Prostate gland (tissue), 2 donors: ENCODE measurements around the gene ATP1B1. TPM values are rescaled to one million over a fixed set of nuclear protein-coding genes. Genes with fewer than 3 reads are reported as not detected.

ENCODE experiments used
- DNase-seq: peaks from one replicate; pipeline ENCODE4 v3.0.0-alpha.2; 2019; ENCODE audit warnings: low spot score
- H3K27ac ChIP-seq, 2 donors: fragments of 200-600 bp; sonication (generic); 2 replicates each; pipeline ENCODE4 v1.5.1; 2017 to 2019
- H3K27me3 ChIP-seq: fragments of 200-600 bp; sonication (generic); replicated peaks from 2 replicates; pipeline ENCODE4 v1.5.1; 2019; ENCODE audit not compliant: insufficient read depth
- H3K36me3 ChIP-seq, 2 donors: fragments of 200-600 bp; sonication (generic); 1 replicate in 1 of 2; 2 replicates in 1 of 2; pipeline versions ENCODE4 v1.5.1 to v1.8.1; 2017 to 2019
- H3K4me1 ChIP-seq: fragments of 200-600 bp; sonication (generic); replicated peaks from 2 replicates; pipeline ENCODE4 v1.5.1; 2019
- H3K4me3 ChIP-seq, 2 donors: fragments of 200-600 bp; sonication (generic); 2 replicates each; pipeline ENCODE4 v1.5.1; 2017 to 2019
- H3K9me3 ChIP-seq: fragments of 200-600 bp; sonication (generic); 2 replicates; pipeline ENCODE4 v1.5.1; 2017
- CTCF ChIP-seq, 4 experiments: fragments of 200-600 bp in 2 of 4; fragments of 450-650 bp in 2 of 4; sonication (generic) in 2 of 4; IDR thresholded peaks; 1 replicate in 3 of 4; 2 replicates in 1 of 4; pipeline ENCODE4 v1.5.1; 2016 to 2019; ENCODE audit warnings: antibody characterized with exemption in 4 of 4, mild to moderate bottlenecking in 2 of 4, moderate library complexity in 2 of 4
- POLR2A ChIP-seq: fragments of 450-650 bp; IDR thresholded peaks from one replicate; pipeline ENCODE4 v1.6.1; 2016; ENCODE audit warnings: antibody characterized with exemption, mild to moderate bottlenecking
- POLR2AphosphoS5 ChIP-seq: sonication (generic); formaldehyde crosslinking; IDR thresholded peaks from one replicate; pipeline ENCODE4 v1.6.1; 2017; ENCODE audit warnings: antibody characterized with exemption
- WGBS: methylation state at CpG from one replicate; pipeline ENCODE4 v1.1.5; 2018; 5-methylcytosine and 5-hydroxymethylcytosine counted together
- intact Hi-C: fragments of 100-400 bp; cut with DNase I; formaldehyde crosslinking; loops from one replicate; pipeline ENCODE4 v1.14.2; 2022
- total RNA-seq, 2 donors: library from RNA; depleted of rRNA; stranded (reverse); fragments of >200 nt; gene quantifications; one replicate each; pipeline ENCODE4 v1.1.0, GENCODE V29; 2016

Gene ATP1B1
- total RNA-seq, 2 donors from 2014 or later, result 59.4 to 139 TPM

- intact Hi-C loops, result no loop called here
- Histone ChIP-seq H3K36me3 (no peaks in the 10 kb centered on the region), H3K4me3 (no peak overlapping the region), H3K4me1 (no peaks in the 10 kb centered on the region), H3K9me3 (no peaks in the 10 kb centered on the region), H3K27ac (no peak overlapping the region), H3K27me3 (no peaks in the 10 kb centered on the region)
- WGBS, result 94% methylated on average over 1 of the region's 1 CpG
- no peak for DNase-seq
- no peak for TF ChIP-seq POLR2AphosphoS5
Measured at GRCh38 chr1:169146576-169147214, 40.2 kb downstream of the ATP1B1 start.

- Histone ChIP-seq H3K27ac (no peak overlapping the region), H3K9me3 (no peaks in the 10 kb centered on the region), H3K4me3 (no peak overlapping the region), H3K27me3 (no peaks in the 10 kb centered on the region), H3K36me3 (no peaks in the 10 kb centered on the region), H3K4me1 (no peaks in the 10 kb centered on the region)
- intact Hi-C loops, result no loop called here
- TF ChIP-seq POLR2AphosphoS5 (no peak), POLR2A (no peak), CTCF (IDR thresholded peaks at IDR 0.05) (no peak)
- no peak for DNase-seq
- 94% methylated on average over 5 of the region's 5 CpGs for WGBS
Measured at GRCh38 chr1:169148472-169149252, 42.2 kb downstream of the ATP1B1 start.

GRCh38 chr1:169149555-169150286 lies 43.2 kb downstream of the ATP1B1 start:
- H3K9me3 ChIP-seq, result no peaks in the 10 kb centered on the region
- TF ChIP-seq POLR2AphosphoS5, result no peak
- TF ChIP-seq CTCF (IDR thresholded peaks at IDR 0.05), result no peak
- no peak for TF ChIP-seq POLR2A
- H3K27me3 ChIP-seq, result no peaks in the 10 kb centered on the region
- no peak overlapping the region for H3K27ac ChIP-seq
- WGBS, result 92% methylated on average over 2 of the region's 2 CpGs
- H3K4me3 ChIP-seq, result no peak overlapping the region
- DNase-seq, result no peak
- intact Hi-C loops, result no loop called here
- no peaks in the 10 kb centered on the region for H3K36me3 ChIP-seq
- H3K4me1 ChIP-seq, result no peaks in the 10 kb centered on the region

GRCh38 chr1:169150641-169151337 lies 44.3 kb downstream of the ATP1B1 start:
- Histone ChIP-seq H3K9me3 (no peaks in the 10 kb centered on the region), H3K4me3 (no peak overlapping the region), H3K27ac (no peak overlapping the region), H3K36me3 (no peaks in the 10 kb centered on the region), H3K27me3 (no peaks in the 10 kb centered on the region), H3K4me1 (no peaks in the 10 kb centered on the region)
- WGBS, result 86% methylated on average over 4 of the region's 4 CpGs
- TF ChIP-seq POLR2AphosphoS5, result no peak
- TF ChIP-seq CTCF (IDR thresholded peaks at IDR 0.05), result no peak
- TF ChIP-seq POLR2A, result no peak
- intact Hi-C loops, result no loop called here
- no peak for DNase-seq

GRCh38 chr1:169151338-169151837 lies 44.9 kb downstream of the ATP1B1 start:
- Histone ChIP-seq H3K36me3 (no peaks in the 10 kb centered on the region), H3K9me3 (no peaks in the 10 kb centered on the region), H3K27me3 (no peaks in the 10 kb centered on the region), H3K4me3 (no peak overlapping the region), H3K4me1 (no peaks in the 10 kb centered on the region), H3K27ac (no peak overlapping the region)
- TF ChIP-seq POLR2AphosphoS5, result no peak
- TF ChIP-seq CTCF (IDR thresholded peaks at IDR 0.05), result no peak
- TF ChIP-seq POLR2A, result no peak
- intact Hi-C loops, result no loop called here
- WGBS, result 97% methylated on average over 5 of the region's 5 CpGs
- no peak for DNase-seq
